ENCODE measurements around the gene AGPS. TPM values are rescaled to one million over a fixed set of nuclear protein-coding genes. Genes with fewer than 3 reads are reported as not detected.

AGPS gene
- total RNA-seq, 1 donor from 2014 or later: 54.4 TPM

DNA sequence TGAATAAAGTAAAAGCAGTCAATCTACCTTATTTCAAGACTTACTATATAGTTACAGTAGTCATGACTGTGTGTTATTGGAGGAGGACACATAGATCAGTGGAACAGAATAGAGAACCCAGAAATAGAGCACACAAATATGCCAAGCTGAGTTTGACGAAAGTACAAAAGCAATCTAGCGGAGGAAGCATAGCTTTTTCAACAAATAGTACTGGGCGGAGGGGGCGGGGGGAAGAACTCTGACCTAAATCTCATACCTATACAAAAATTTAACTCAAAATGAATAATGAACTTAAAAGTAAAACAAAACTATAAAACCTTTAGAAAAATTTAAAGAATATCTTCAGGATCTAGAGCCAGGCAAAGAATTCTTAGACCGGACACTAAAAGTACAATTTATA, 139.1 kb downstream of the AGPS start:
- H3K36me3 Mint-ChIP-seq (ENCODE audit: low read depth, unreplicated experiment): no peaks in the 10 kb centered on the region
- H3K9me3 Mint-ChIP-seq (ENCODE audit: unreplicated experiment): no peaks in the 10 kb centered on the region
- no peak overlapping the region for H3K27ac Mint-ChIP-seq (ENCODE audit: unreplicated experiment)
- no peak overlapping the region for H3K4me3 Mint-ChIP-seq (ENCODE audit: unreplicated experiment)
- no peaks in the 10 kb centered on the region for H3K27me3 Mint-ChIP-seq (ENCODE audit: unreplicated experiment)
- TF ChIP-seq, protein P1, sequence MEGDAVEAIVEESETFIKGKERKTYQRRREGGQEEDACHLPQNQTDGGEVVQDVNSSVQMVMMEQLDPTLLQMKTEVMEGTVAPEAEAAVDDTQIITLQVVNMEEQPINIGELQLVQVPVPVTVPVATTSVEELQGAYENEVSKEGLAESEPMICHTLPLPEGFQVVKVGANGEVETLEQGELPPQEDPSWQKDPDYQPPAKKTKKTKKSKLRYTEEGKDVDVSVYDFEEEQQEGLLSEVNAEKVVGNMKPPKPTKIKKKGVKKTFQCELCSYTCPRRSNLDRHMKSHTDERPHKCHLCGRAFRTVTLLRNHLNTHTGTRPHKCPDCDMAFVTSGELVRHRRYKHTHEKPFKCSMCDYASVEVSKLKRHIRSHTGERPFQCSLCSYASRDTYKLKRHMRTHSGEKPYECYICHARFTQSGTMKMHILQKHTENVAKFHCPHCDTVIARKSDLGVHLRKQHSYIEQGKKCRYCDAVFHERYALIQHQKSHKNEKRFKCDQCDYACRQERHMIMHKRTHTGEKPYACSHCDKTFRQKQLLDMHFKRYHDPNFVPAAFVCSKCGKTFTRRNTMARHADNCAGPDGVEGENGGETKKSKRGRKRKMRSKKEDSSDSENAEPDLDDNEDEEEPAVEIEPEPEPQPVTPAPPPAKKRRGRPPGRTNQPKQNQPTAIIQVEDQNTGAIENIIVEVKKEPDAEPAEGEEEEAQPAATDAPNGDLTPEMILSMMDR (IDR thresholded peaks at IDR 0.05; ENCODE audit: unreplicated experiment): no peak
- DNase-seq (ENCODE audit: low spot score): no peak
- H3K4me1 Mint-ChIP-seq (ENCODE audit: unreplicated experiment): no peaks in the 10 kb centered on the region

DNA sequence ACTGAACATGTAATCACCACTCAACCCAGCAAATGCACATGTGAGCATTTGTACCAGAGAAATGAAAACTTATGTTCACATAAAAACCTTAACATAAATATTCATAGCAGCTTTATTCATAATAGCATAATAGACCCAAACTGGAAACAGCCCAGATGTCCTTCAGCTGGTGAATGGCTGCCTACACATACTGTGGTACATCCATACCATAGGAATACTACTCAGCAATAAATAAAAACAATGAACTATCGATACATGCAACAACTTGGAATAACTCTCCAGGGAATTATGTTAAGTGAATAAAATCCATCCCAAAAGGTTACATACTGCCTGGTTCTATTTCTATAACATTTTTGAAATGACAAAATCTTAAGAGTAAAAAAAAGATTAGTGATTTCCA, 140.0 kb downstream of the AGPS start:
- Mint-ChIP-seq H3K36me3 (ENCODE audit: low read depth, unreplicated experiment) (no peaks in the 10 kb centered on the region), H3K9me3 (ENCODE audit: unreplicated experiment) (no peaks in the 10 kb centered on the region), H3K4me1 (ENCODE audit: unreplicated experiment) (no peaks in the 10 kb centered on the region), H3K27me3 (ENCODE audit: unreplicated experiment) (no peaks in the 10 kb centered on the region), H3K27ac (ENCODE audit: unreplicated experiment) (no peak overlapping the region), H3K4me3 (ENCODE audit: unreplicated experiment) (no peak overlapping the region)
- no peak for DNase-seq (ENCODE audit: low spot score)
- TF ChIP-seq, protein P1 (IDR thresholded peaks at IDR 0.05; ENCODE audit: unreplicated experiment): no peak

- H3K36me3 Mint-ChIP-seq (ENCODE audit: low read depth, unreplicated experiment): no peaks in the 10 kb centered on the region
- H3K27me3 Mint-ChIP-seq (ENCODE audit: unreplicated experiment): no peaks in the 10 kb centered on the region
- no peaks in the 10 kb centered on the region for H3K9me3 Mint-ChIP-seq (ENCODE audit: unreplicated experiment)
- TF ChIP-seq, protein P1 (IDR thresholded peaks at IDR 0.05; ENCODE audit: unreplicated experiment): no peak
- H3K27ac Mint-ChIP-seq (ENCODE audit: unreplicated experiment): no peak overlapping the region
- H3K4me1 Mint-ChIP-seq (ENCODE audit: unreplicated experiment): peaks cover 4% of the 10 kb centered on the region
- DNase-seq (ENCODE audit: low spot score): no peak
- H3K4me3 Mint-ChIP-seq (ENCODE audit: unreplicated experiment): no peak overlapping the region
These were observed 140.7 kb downstream of the AGPS start for GRCh38 chr2:177533253-177533652.

DNA sequence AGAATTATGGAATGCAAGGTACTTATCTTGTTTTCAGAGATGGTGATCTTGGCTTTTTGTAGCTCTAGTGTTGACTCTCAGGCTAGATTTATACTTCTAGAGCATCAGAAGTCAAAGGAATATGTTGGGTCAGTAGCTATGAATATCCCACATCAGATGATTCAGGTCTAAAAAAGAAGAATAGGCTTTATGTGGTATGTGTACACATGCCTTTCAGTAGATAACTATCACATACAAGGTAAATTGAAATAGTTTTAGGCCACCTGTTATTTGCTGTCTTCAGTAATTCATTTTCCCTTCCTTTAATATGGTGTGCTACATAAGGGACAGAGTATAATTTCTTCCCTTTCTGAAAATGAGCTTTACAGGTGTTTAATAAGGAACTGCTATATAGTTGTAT, 142.4 kb downstream of the AGPS start:
- TF ChIP-seq, protein P1 (IDR thresholded peaks at IDR 0.05; ENCODE audit: unreplicated experiment): no peak
- DNase-seq (ENCODE audit: low spot score): no peak
- Mint-ChIP-seq H3K4me3 (ENCODE audit: unreplicated experiment) (no peak overlapping the region), H3K9me3 (ENCODE audit: unreplicated experiment) (no peaks in the 10 kb centered on the region), H3K4me1 (ENCODE audit: unreplicated experiment) (peaks cover 7% of the 10 kb centered on the region), H3K36me3 (ENCODE audit: low read depth, unreplicated experiment) (no peaks in the 10 kb centered on the region), H3K27me3 (ENCODE audit: unreplicated experiment) (no peaks in the 10 kb centered on the region), H3K27ac (ENCODE audit: unreplicated experiment) (no peak overlapping the region)

DNA sequence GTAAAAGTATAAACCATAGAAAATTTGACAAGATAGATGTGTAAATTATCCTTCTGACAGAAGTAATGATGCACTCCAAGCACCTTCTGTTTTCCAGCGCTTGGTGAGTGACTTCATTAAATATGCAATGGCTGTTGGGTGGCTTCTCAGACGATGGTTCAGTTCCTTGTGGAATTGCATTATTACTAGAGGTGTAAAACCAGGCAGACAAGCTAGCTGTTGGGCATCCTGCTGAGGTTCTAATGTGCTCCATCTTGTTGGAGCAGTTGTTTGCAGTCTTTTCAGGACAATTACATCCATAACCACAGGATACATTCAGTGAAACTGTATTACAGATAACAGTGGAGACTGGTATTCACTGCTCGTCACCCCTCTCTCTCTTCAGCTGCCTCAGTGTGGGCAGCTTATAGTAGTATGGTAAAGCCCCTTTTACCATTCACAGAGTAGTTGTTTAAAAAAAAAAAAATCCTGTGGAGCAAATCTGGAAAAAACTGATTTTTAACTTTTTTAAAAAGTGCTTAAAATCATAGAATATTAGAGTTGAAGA, 143.5 kb downstream of the AGPS start:
- no peaks in the 10 kb centered on the region for H3K36me3 Mint-ChIP-seq (ENCODE audit: low read depth, unreplicated experiment)
- no peak overlapping the region for H3K4me3 Mint-ChIP-seq (ENCODE audit: unreplicated experiment)

More for the DNA sequence above, 143.5 kb downstream of the AGPS start:
- TF ChIP-seq, protein P1 (IDR thresholded peaks at IDR 0.05; ENCODE audit: unreplicated experiment): no peak
- no peak for DNase-seq (ENCODE audit: low spot score)
- no peaks in the 10 kb centered on the region for H3K9me3 Mint-ChIP-seq (ENCODE audit: unreplicated experiment)
- H3K4me1 Mint-ChIP-seq (ENCODE audit: unreplicated experiment): peaks cover 7% of the 10 kb centered on the region
- H3K27me3 Mint-ChIP-seq (ENCODE audit: unreplicated experiment): no peaks in the 10 kb centered on the region
- peak overlapping the region; percentile 25 for H3K27ac Mint-ChIP-seq (ENCODE audit: unreplicated experiment)

Measured in endothelial cell (in vitro differentiated cells).